HTR-8/SVneo (cell line): Measurements from ENCODE around the gene GALNT15.

ENCODE experiments used
- DNase-seq: peaks from one replicate; pipeline ENCODE4 v3.0.0; 2011; ENCODE audit warnings: low spot score, mixed read lengths; ENCODE audit not compliant: insufficient read length
- FAIRE-seq: peaks from 2 replicates; lab custom pipeline; 2011; peaks lifted over from hg19 to GRCh38; lab: Jason Lieb, UNC

Gene GALNT15

DNA sequence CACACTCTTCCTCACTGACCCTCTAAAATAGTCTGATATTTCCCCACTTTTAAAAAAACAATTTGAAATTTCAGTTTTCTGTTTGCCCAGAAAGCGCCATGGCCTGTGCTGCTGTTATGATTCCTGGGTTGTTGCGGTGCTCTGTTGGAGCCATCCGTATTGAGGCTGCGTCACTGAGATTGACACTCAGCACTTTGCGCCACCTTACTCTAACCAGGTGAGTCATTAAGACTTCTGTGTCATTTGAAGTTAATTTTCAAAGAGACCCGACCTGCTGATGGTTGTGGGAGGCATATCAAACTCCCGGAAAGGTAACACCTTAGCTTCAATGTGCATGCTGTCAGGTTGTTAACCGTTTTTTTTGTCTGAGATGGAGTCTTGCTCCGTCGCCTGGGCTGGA, 96.4 kb downstream of the GALNT15 start:
- FAIRE-seq (no peak), DNase-seq (no peak)

DNA sequence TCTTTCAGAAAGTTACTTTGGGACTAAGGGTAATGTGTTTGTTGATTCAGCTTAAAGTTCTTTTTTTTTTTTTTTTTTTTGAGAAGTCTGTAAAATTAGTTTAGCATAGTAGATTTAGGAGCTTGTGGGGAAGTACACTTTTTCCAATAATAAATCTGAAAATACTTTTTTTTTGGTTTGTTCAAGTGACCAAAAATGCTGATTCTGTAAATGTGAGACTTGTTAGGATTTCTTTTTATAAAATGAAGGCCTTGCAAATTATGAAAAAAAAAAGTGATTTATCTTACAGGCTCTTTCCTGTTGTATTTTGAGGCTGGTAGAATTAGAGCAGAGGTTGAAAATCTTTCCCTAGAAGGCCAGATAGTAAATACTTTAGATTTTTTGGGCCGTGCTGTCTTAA, 98.1 kb downstream of the GALNT15 start:
- FAIRE-seq (no peak), DNase-seq (no peak)

DNA sequence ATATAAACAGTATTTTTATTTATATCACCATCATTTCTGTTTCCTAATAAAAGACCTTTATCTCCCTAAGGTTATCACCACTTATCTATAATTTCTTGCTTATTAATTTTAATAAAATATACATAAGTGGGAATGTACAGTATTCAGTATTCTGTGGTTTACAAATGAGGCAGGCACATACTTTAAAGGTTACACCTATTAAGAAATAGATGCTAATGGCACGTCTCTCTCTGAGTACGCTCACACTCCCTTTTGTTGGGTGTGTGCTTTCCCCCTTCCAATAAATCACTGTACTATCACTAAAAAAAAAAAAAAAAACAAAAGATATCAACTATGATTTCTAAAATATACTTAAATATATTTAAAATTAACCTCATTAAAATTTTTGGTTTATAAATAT, 99.4 kb downstream of the GALNT15 start:
- FAIRE-seq (no peak), DNase-seq (no peak)

DNA sequence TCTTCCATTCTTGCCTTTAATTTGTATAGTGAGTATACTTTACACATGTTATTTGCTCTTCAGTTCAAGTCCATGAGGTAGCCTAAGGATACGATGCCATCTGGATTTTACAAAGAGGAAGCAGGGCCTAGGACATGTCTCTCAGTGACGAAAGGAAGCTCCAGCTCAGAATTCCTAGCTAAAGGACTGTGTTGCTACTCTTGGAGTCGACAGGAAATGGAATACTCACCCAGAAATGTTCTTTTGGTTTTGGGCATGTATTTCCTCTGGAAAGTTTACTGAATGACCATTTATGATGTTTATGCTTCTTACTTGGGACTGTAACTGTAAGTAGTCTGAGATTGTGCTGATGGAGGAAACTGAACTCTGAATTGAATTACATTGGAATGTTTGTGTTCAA, 103.0 kb downstream of the GALNT15 start:
- no peak for FAIRE-seq

DNA sequence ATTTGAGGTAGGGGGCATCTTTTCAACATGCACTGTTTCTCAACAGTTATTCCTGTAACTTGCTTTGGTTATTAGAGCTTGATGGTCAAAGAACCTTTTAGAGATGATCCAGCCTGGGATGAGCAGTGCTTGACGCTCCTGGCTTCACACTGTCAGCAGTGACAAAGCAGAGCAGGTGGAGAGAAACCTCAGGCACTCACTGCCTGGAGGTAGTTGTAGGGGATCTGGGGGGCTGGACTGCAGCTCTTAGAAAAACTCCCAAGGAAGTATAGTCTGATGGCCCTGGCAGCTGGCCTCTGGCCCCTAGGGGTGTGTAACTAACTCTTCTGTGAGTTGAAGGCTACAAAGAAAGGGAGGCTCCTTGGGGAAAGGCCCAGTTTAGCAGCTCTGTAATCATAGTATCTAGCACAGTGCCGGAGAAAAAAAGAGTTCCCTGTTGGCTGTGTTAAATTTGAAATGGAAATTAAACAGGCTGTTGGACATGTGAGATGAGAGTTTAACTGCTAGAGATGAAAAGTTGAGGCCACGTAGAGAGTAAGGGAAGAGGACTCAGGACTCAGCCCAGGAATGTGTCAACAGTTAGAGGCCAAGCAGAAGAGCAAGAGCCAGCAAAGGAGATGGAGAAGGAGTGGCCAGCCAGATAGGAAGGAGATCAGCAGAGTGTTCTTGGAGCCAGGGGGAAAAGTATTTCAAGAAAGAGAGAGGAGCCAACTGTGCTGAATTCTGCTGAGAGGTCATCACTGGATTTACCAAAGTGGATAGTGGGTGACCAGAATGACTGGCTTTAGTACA, 104.7 kb downstream of the GALNT15 start:
- FAIRE-seq, result no peak

More for the DNA sequence above, 103.0 kb downstream of the GALNT15 start:
- no peak for DNase-seq

DNA sequence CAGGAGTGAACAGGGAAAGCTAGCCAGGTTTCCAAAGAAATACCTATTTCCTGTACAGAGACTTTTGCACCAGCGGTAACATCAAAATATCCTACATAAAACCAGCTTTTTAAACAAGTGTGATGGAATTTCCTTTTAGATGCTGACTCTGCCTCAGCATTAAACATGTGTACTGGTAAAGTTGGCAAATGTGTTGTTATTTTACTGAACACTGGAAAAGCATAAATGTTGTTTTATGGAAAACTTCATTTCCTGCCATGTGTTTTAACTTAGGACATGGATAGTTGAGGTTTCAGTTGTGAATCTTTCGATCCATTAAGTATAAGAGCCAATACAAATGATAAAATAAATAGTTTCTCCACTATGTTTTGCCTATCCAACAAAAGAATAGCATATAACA, 106.2 kb downstream of the GALNT15 start:
- no peak for FAIRE-seq
- no peak for DNase-seq

More for the DNA sequence above, 104.7 kb downstream of the GALNT15 start:
- no peak for DNase-seq
